GM13976 (cell line): ENCODE measurements around the gene PAX5.

Source experiments
- DNase-seq: peaks from one replicate; pipeline ENCODE4 v3.0.0; 2012; ENCODE audit warnings: low spot score
- in situ Hi-C: fragments of 300-500 bp; cut with MboI; formaldehyde crosslinking; loops from one replicate; pipeline ENCODE4 v1.12.0; 2022; ENCODE audit warnings: low sequenced_read_pairs, mixed read lengths, inconsistent platforms; ENCODE audit not compliant: unreplicated experiment
- TF ChIP-seq, protein P1 (sequence below): IDR thresholded peaks from 2 replicates; pipeline ENCODE4 v1.5.1; 2012; ENCODE audit warnings: borderline replicate concordance, mild to moderate bottlenecking; ENCODE audit not compliant: insufficient read depth; ENCODE audit errors: extremely low read depth, missing control alignments, control extremely low read depth

PAX5 gene

DNA sequence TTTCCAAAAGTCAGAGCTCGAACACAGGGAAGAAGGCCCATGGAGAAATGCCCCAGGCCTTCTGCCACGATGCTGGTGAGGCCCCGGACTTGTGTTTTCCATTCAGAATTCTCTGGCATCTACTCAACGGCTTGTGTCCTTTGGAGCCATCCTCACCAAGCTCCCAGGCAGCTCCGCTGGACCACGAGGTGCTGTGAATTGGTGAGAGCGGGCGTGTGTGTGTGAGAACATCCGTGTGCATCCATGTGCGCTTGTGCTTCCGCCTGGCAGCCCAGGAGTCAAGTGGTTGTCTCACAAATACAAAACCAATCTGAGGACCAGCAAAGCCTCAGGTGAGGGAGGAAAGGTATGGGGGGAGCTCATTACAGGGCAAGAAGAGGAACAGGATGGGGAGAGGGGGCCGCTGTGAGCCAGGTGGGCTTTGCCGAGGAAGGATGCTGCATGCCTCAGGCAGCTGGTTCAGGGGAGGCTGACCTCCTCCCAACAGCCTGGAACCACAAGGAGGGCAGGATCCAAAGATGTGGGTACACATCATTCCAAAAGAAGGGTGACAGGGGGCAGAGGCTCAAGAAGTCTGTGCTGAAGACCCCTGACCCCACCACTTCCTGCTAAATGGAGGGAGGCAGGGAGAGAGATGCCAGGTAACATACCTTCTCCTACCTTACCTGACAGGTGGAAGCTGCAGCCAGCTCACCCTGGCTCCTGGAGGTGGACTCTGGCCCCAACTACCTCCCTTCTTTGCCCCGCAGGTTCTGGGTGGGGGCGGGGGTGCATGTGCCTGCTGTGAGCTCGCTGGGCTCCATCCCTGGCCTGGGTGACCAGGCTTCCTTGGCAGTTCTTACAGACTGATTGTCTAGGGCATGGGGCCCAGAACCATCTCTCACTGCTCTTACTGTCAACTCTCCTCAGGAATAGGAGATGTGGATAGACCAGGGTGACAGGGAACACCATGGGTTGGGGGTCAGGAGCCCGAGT, 196.3 kb downstream of the PAX5 start:
- TF ChIP-seq, protein P1, sequence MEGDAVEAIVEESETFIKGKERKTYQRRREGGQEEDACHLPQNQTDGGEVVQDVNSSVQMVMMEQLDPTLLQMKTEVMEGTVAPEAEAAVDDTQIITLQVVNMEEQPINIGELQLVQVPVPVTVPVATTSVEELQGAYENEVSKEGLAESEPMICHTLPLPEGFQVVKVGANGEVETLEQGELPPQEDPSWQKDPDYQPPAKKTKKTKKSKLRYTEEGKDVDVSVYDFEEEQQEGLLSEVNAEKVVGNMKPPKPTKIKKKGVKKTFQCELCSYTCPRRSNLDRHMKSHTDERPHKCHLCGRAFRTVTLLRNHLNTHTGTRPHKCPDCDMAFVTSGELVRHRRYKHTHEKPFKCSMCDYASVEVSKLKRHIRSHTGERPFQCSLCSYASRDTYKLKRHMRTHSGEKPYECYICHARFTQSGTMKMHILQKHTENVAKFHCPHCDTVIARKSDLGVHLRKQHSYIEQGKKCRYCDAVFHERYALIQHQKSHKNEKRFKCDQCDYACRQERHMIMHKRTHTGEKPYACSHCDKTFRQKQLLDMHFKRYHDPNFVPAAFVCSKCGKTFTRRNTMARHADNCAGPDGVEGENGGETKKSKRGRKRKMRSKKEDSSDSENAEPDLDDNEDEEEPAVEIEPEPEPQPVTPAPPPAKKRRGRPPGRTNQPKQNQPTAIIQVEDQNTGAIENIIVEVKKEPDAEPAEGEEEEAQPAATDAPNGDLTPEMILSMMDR, result no peak
- in situ Hi-C loops, result no loop called here
- DNase-seq, result no peak

DNA sequence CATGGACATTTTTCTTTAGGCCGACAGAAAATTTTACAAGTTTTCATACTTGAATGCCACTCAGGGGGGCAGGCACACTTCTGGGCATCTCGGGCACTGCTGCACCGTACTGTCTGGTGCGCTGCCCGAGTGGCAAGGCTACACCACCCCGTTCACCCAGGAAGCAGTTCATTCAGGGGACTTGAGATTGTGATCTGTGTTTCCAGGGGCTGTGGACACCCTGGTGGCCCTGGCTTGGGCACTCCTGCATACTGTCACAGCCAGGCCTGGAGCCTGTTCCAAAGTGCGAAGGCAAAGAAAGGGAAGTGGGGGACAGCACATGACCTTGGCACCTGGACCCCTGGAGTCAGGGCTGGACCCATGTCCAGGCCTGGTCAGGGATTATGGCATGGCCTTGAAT, 197.6 kb downstream of the PAX5 start:
- DNase-seq, result no peak
- TF ChIP-seq, protein P1, result no peak
- in situ Hi-C loops, result no loop called here

DNA sequence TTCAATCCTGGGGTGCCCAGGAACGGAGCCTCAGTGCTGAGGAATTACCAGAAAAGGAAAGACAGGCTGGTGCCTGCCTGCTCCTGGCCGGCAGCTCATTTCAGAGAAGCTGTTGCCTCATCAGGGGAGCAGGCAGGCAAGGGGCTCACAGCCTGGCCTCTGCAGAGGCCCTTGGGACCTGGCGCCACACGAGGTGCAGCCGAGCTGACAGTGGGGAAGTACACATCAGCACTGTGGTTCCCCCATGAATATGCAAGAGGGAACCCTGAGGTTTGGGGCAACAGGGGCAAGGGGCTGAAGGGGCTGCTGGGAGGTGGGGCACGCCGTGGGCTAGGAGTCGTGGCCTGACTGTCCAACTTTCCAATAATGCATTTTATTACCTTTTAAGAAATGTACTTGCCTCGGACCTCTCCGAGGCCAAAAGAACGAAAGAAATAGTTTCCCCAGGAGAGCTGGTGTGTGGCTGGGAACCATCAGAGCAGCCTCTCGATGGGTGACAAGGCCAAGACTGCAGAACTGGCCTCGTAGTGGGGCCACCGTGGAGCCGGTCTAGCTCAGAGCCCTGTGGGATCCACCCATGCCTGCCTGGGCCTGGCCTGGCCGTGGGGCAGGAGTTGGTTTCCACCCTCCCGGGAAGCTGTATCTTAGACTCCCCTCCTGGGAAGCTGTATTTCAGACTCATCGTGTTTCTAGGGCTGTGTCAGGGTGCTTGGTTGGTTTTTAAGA, 198.6 kb downstream of the PAX5 start:
- DNase-seq, result no peak
- in situ Hi-C loops, result no loop called here
- TF ChIP-seq, protein P1, result no peak

DNA sequence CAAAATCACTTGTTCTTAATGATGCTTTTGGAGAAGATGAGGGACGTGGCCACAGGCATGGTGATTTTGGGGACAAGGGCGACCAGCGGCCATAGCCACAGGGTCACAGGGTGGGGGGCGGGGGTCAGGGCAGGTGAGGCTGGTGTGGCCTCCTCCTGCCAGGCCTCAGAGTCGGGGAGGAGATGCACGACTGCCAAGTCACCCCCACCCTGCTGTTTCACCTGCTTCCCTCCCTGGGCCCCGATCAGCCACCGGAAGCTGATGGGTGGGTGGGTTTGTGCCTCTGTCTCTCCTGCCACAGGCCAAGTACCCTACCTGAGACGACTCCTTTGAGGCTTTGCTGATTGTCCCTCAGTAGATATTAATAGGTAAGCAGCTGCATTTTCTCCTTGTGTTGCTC, 199.3 kb downstream of the PAX5 start:
- TF ChIP-seq, protein P1, result no peak
- in situ Hi-C loops, result no loop called here
- no peak for DNase-seq

- in situ Hi-C loops, result no loop called here
- DNase-seq, result no peak
- TF ChIP-seq, protein P1, result no peak
These were observed 200.1 kb downstream of the PAX5 start for GRCh38 chr9:36833954-36834353.

DNA sequence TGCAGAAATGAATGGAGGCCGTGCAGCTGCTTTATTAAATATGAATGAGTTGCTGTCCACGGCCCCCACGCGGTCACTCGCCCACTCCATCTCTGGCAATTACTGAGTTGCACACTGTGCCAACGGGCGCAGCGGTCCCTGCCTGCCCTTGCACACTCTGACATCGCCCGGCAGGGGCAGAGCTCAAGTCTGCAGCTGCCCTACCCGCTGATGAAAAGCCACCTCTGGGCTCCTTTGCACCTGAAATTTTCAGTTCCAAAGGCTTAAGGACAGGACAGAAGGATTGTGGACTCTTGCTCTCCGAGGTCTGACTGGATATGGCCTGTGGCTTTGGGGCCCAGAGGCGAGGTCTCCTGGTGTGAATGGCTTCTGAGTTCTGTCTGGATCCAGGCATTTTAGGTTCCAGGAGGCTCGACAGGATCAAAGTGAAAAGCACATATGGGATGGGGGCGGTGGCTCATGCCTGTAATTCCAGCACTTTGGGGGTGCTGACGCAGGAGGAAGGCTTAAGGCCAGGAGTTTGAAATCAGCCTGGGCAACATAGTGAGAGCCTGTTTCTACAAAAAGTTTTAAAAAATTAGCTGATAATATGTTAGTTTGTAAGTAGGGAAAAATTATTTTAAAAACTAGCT, 201.8 kb downstream of the PAX5 start:
- TF ChIP-seq, protein P1, result no peak
- in situ Hi-C loops, result no loop called here
- DNase-seq, result no peak
